Ecto neural progenitor cell (in vitro differentiated cells): ENCODE data around the gene GON7.

Experiments
- DNase-seq: peaks from one replicate; pipeline ENCODE4 v3.0.0-alpha.2; 2018; ENCODE audit warnings: low spot score

The GON7 gene

DNA sequence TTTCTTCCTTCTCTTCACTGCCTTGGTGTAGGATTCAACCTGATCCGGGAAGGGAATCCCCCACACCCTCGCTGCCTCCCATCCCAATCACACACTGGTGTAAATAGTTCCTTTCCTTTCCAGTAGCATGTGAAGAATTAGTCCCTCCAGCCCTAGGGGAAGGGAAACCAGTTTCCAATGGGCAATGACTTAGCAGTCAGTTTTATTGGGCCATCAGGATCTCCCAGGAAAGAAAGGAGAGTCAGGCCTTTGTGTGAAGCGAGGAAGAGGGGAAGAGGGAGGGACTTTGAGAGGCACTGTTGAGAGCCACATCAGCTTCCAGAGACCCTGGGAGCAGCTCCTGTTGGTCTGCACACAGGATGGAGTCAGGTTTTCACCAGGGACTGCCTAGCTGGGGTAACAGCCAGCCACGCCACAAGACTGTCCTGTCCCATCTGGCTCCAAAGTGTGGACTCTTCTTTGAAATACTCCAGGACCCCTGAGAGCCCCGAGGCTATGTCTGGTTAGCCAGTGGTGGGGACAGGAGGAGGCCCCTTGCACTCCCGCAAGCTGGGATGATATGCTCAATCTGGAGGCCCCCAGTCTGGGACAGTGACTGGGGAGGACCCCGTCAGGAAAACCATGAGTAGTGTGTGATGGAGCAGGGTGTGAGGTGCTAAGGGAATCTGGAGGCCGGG is 50.0 kb downstream of the GON7 start:
- no peak for DNase-seq

DNA sequence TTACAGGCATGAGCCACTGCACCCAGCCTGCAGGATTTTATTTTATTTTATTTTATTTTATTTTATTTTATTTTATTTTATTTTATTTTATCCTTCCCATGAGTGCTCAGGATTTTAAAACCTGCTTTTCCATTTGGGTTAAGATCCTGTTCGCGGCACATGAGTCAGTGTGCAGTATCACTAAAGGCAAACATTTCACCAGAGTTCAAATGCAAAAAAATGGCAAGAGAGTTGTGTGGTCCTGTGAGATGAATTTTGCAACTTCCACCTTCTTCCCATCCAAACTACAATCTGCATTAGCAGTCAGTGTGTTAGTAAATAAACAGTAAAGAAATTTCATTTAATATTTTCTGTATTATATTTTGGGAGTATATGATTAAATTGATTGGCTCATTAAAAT is 51.2 kb downstream of the GON7 start:
- no peak for DNase-seq

DNA sequence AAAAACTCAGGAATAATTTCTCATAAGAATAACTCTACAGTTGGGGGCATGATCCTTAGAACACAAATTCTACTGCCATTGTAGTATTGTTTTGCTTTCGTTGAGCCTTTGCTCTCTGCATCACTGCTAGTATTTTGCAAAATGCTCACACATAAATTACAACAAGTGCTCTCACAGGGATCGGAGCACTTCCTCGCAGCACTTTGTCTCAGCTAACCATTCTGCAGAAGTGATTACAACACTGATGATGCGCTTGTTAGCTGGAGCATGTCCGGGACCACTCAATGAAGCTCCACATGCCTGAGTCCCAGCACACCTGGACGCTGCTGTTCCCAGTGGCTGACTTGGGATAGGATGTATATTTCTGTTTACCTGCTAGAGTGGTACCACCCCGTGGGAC is 53.7 kb downstream of the GON7 start:
- DNase-seq = no peak
